GM21447 (cell line): ENCODE results near the gene LTBP1.
"Not testable (repeated sequence)": the region's sequence is repeated elsewhere in the genome, so short reads cannot be mapped to it uniquely, and the experiment has no call there.

Experiments used
- ATAC-seq: cut with Tn5 transposase; IDR thresholded peaks from one replicate; pipeline ENCODE4 v1.9.1; 2021; ENCODE audit not compliant: unreplicated experiment

LTBP1 gene

GRCh38 chr2:32946314-32947075 lies at the start of gene LTBP1:
Gene LTBP1, plus strand, starts transcription at chr2:32946953. Its CDS starts 372 bp downstream, at chr2:32947325.
- ATAC-seq: peak; percentile 84

GRCh38 chr2:32900246-32900973 lies 46.3 kb upstream of the LTBP1 start:
- no peak for ATAC-seq

- ATAC-seq: no peak
These were observed 45.4 kb upstream of the LTBP1 start for GRCh38 chr2:32901313-32901712.

- ATAC-seq: no peak
These were observed 44.6 kb upstream of the LTBP1 start for GRCh38 chr2:32902174-32902573.

- no peak for ATAC-seq
These were observed 43.8 kb upstream of the LTBP1 start for GRCh38 chr2:32902986-32903385.

- no peak for ATAC-seq
These were observed 42.7 kb upstream of the LTBP1 start for GRCh38 chr2:32904074-32904473.

- ATAC-seq: no peak
These were observed 42.0 kb upstream of the LTBP1 start for GRCh38 chr2:32904751-32905150.

- no peak for ATAC-seq
These were observed 41.5 kb upstream of the LTBP1 start for GRCh38 chr2:32905270-32905669.

GRCh38 chr2:32910883-32911598 lies 35.7 kb upstream of the LTBP1 start:
- ATAC-seq: peak; percentile 94

GRCh38 chr2:32915694-32916093 lies 31.1 kb upstream of the LTBP1 start:
- ATAC-seq: no peak

- ATAC-seq: no peak
These were observed 28.0 kb upstream of the LTBP1 start for GRCh38 chr2:32918774-32919173.

GRCh38 chr2:32919901-32920300 lies 26.9 kb upstream of the LTBP1 start:
- ATAC-seq: not testable (repeated sequence)

- not testable (repeated sequence) for ATAC-seq
These were observed 25.3 kb upstream of the LTBP1 start for GRCh38 chr2:32921486-32921885.

- ATAC-seq: no peak
These were observed 24.3 kb upstream of the LTBP1 start for GRCh38 chr2:32922501-32922900.

- no peak for ATAC-seq
These were observed 23.6 kb upstream of the LTBP1 start for GRCh38 chr2:32923109-32923508.

GRCh38 chr2:32925283-32925815 lies 21.4 kb upstream of the LTBP1 start:
- ATAC-seq: no peak

- ATAC-seq: no peak
These were observed 20.6 kb upstream of the LTBP1 start for GRCh38 chr2:32925976-32926707.

- ATAC-seq: no peak
These were observed 20.1 kb upstream of the LTBP1 start for GRCh38 chr2:32926708-32927084.

- ATAC-seq: no peak
These were observed 16.3 kb upstream of the LTBP1 start for GRCh38 chr2:32930436-32930835.

- no peak for ATAC-seq
These were observed 15.2 kb upstream of the LTBP1 start for GRCh38 chr2:32931519-32931918.
